ENCODE measurements around the gene CANX.

CANX gene

DNA sequence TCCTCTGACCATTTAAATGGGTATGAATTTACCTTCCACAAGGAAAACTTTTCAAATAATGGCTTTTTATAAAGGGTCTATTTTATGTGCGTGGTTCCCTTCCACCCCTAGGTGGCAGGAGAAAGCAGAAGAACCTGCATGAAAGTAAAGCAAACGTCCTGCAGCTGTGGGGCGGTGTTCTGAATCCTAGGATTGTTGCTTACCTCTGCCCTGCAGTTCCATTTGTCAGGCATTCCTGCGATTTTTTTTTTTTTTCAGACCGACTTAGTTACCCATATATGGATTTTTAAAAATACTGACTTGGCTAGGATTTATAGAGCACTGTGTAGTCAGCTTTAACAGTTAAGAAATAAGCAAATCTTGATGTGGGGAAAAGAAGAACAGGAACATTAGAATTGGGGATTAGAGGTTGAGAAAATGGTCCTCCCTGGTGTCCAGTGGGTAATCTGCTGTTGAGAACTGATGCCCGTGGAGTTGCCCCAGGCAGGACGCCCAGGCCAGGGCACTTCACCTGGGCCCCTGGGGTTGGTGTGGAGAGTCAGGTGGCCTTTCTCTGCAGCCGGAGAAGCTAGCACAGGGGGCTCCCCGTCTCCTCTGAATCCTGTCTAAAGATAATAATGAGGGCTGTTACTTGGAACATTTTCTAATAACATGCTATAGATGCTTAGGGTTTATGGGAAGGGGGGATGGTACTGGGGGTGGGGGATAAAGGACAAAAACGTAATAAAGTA, 64.6 kb downstream of the CANX start:
- TF ChIP-seq, protein P1, sequence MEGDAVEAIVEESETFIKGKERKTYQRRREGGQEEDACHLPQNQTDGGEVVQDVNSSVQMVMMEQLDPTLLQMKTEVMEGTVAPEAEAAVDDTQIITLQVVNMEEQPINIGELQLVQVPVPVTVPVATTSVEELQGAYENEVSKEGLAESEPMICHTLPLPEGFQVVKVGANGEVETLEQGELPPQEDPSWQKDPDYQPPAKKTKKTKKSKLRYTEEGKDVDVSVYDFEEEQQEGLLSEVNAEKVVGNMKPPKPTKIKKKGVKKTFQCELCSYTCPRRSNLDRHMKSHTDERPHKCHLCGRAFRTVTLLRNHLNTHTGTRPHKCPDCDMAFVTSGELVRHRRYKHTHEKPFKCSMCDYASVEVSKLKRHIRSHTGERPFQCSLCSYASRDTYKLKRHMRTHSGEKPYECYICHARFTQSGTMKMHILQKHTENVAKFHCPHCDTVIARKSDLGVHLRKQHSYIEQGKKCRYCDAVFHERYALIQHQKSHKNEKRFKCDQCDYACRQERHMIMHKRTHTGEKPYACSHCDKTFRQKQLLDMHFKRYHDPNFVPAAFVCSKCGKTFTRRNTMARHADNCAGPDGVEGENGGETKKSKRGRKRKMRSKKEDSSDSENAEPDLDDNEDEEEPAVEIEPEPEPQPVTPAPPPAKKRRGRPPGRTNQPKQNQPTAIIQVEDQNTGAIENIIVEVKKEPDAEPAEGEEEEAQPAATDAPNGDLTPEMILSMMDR (IDR thresholded peaks at IDR 0.05) = peak; percentile 93

DNA sequence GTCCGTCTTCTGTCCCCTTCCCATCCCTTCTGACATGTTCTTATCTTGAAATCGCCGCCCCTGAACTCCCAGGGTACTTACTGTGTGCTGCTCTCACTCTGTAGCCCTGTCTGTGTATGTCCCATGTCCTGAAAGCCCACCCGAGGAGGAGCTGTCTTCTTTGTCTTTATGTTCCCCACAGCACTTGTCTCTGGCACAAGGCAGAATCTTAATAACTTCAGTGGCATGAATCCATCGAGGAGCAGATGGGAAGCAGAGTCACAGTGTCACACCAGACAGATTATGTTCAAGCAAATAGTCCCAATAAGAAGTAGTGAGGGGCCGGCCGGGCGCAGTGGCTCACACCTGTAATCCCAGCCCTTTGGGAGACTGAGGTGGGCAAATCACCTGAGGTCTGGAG, 65.3 kb downstream of the CANX start:
- TF ChIP-seq, protein P1 (IDR thresholded peaks at IDR 0.05) = no peak

DNA sequence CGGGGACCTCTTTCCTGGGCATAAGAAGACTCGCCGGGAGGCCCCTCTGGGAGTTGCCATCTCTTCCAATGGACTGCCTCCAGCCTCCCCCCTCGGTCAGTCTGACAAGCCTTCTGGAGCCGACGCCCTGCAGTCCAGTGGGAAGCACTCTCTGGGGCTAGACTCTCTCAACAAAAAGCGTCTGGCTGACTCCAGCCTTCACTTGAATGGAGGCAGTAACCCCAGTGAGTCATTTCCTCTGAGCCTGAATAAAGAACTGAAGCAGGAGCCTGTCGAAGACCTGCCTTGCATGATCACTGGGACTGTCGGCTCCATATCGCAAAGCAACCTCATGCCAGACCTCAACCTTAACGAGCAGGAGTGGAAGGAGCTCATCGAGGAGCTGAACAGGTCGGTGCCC, 66.6 kb downstream of the CANX start:
- TF ChIP-seq, protein P1 (IDR thresholded peaks at IDR 0.05) = no peak

DNA sequence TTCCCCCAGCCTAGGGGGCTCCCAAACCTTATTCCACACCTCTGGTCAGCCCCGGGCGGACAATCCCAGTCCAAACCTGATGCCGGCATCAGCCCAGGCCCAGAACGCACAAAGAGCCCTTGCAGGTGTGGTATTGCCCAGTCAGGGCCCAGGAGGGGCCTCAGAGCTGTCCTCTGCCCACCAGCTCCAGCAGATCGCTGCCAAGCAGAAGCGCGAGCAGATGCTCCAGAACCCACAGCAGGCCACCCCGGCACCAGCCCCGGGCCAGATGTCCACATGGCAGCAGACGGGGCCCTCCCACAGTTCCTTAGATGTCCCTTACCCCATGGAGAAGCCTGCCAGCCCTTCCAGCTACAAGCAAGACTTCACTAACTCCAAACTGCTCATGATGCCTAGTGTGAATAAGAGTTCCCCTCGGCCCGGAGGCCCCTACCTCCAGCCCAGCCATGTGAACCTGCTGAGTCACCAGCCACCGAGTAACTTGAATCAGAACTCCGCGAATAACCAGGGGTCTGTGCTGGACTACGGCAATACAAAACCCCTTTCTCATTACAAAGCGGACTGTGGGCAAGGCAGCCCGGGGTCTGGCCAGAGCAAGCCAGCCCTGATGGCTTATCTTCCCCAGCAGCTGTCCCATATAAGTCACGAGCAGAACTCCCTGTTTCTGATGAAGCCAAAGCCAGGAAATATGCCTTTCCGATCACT, 67.4 kb downstream of the CANX start:
- TF ChIP-seq, protein P1 (IDR thresholded peaks at IDR 0.05) = no peak

DNA sequence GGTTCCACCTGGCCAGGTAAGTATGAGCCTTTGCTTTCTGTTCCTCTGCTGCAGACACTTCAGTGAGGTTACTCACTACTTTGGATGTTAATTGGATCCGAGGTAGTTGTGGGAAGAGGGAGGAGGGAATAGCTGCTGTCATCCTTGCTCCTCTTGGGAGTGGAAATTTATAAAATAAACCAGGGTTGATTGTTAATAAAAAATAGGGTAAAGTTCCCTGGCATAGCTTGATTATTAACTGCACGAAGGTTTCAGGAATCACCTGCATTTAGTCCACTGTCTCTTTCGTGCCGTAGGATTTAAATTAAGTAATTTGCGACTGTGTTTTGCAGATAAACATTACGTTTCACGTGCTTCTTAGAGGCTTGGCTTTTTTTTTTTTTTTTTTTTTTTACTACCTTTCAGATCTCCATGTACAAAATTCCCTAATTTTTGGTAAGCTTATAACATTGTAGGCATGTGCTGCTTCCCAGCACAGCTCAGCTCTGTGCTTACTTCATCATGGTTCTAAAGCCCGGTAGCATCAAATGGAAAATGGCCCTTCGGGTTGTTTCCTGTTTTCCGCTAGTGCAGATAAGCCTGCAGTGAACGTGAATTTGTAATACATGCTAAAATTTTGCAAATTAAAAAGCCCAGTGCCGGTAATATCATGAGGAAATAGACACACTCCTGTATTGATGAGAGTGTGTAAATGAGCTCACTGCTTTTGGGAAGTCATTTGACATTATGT, 68.1 kb downstream of the CANX start:
- TF ChIP-seq, protein P1 (IDR thresholded peaks at IDR 0.05) = no peak

DNA sequence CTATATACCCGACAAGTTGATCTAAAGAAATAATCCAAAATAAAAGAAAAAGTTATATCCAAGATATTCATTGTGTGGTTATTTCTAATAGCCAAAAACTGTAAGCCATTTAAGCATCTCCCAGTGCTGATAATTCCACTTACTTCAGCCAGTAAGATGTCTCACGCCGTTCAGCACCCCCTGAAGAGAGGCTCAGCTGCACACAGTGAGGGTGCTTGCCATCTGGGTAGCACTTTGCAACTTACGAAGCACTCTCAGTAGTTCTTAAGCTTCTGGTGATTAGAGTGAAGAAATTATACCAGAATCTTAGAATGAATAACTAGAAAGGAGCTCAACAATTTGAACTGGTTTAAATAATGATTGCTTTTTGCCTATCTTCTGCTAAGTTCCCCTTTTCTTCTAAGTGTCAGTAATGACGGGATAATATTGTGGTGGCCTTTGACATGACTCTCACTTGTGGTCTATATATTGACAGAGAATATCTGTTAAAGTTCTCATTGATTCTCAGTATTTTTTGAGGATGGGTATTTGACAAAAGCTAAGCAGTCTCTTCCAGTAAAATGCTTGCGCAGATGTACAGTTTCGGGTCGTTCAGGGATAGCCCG, 68.8 kb downstream of the CANX start:
- TF ChIP-seq, protein P1 (IDR thresholded peaks at IDR 0.05) = no peak

DNA sequence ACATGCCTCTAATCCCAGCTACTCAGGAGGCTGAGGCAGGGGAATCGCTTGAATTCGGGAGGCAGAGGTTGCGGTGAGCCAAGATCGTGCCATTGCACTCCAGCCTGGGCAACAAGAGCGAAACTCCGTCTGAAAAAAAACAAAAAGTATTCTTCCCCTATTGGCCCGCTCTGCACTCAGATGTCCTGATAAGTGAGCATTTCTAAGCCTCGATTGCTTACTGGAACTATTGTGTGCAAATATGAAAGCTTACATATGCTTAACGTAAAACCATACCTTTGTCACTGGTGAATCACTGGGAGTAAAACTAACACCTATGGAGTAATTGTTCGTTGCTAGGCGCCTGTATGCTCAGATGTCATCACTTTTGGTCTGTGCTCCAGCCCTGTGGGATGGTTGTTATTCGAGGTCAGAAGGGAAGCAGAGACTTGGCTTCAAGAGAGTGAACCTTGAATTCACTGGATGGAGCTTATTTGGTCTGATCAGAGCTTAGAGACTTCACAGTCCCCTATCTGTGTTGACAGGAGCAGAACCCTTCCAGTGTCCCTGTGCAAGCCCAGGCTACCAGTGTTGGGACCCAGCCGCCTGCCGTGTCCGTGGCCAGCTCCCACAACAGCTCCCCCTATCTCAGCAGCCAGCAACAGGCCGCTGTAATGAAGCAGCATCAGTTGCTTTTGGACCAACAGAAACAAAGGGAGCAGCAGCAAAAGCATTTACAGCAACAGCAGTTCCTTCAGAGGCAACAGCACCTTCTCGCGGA, 69.7 kb downstream of the CANX start:
- TF ChIP-seq, protein P1 (IDR thresholded peaks at IDR 0.05) = no peak; the same call in 1 of the 2 replicates
